HepG2 (cell line): ENCODE measurements around the gene FAF2. TPM values are rescaled to one million over a fixed set of nuclear protein-coding genes. Genes with fewer than 3 reads are reported as not detected.
A peak's percentile ranks its signal among the peaks of the same experiment; 100 is the strongest.

ENCODE experiments used
- CCDC6 ChIP-seq: sonication (generic); formaldehyde crosslinking; IDR thresholded peaks from 2 replicates; pipeline ENCODE4 v1.8.1; 2022; ENCODE audit warnings: mild to moderate bottlenecking, missing genetic modification reagents, moderate library complexity
- CSRNP1 ChIP-seq: sonication (generic); formaldehyde crosslinking; IDR thresholded peaks from 2 replicates; pipeline ENCODE4 v1.8.1; 2023; ENCODE audit warnings: mild to moderate bottlenecking, missing genetic modification reagents
- DPF2 ChIP-seq: sonication (generic); formaldehyde crosslinking; IDR thresholded peaks from 2 replicates; pipeline ENCODE4 v1.4.0; 2020; ENCODE audit warnings: mild to moderate bottlenecking, low read depth, missing genetic modification reagents, borderline replicate concordance
- HMGXB4 ChIP-seq, 2 experiments: sonication (generic) in 1 of 2; formaldehyde crosslinking in 1 of 2; IDR thresholded peaks; 2 replicates each; pipeline versions ENCODE4 v1.4.0 to v1.6.1; 2018 to 2020; ENCODE audit warnings: missing genetic modification reagents in 2 of 2, borderline replicate concordance in 1 of 2, low read depth in 1 of 2, mild to moderate bottlenecking in 1 of 2, missing biosample characterization in 1 of 2
- JDP2 ChIP-seq: sonication (generic); formaldehyde crosslinking; IDR thresholded peaks from 2 replicates; pipeline ENCODE4 v1.8.1; 2022; ENCODE audit warnings: missing genetic modification reagents, borderline replicate concordance
- JUN ChIP-seq: sonication (generic); formaldehyde crosslinking; IDR thresholded peaks from 2 replicates; pipeline ENCODE4 v1.4.0; 2020; ENCODE audit warnings: mild to moderate bottlenecking, missing genetic modification reagents
- MXI1 ChIP-seq: IDR thresholded peaks from 3 replicates; pipeline ENCODE4 v1.6.1; 2012; ENCODE audit warnings: low read depth, low read length, inconsistent platforms, borderline replicate concordance
- REST ChIP-seq, 2 experiments: IDR thresholded peaks; 2 replicates each; pipeline ENCODE4 v1.6.1; 2011 to 2012; ENCODE audit warnings: low read length in 2 of 2, borderline replicate concordance in 1 of 2, low read depth in 1 of 2, mild to moderate bottlenecking in 1 of 2, moderate library complexity in 1 of 2
- SAP130 ChIP-seq: IDR thresholded peaks from 2 replicates; pipeline ENCODE4 v1.6.1; 2016; ENCODE audit warnings: low read depth
- SMYD3 ChIP-seq: sonication (generic); formaldehyde crosslinking; IDR thresholded peaks from 2 replicates; pipeline ENCODE4 v1.8.1; 2023; ENCODE audit warnings: mild to moderate bottlenecking, missing genetic modification reagents
- SNAPC5 ChIP-seq: sonication (generic); formaldehyde crosslinking; IDR thresholded peaks from 2 replicates; pipeline ENCODE4 v1.8.1; 2023; ENCODE audit warnings: mild to moderate bottlenecking, missing genetic modification reagents, borderline replicate concordance
- STAT5B ChIP-seq: sonication (generic); formaldehyde crosslinking; IDR thresholded peaks from 2 replicates; pipeline ENCODE4 v1.4.0; 2020; ENCODE audit warnings: missing genetic modification reagents
- TAF1 ChIP-seq: sonication (generic); formaldehyde crosslinking; IDR thresholded peaks from 2 replicates; pipeline ENCODE4 v1.4.0; 2020; ENCODE audit warnings: missing genetic modification reagents
- ZNF558 ChIP-seq: sonication (generic); formaldehyde crosslinking; IDR thresholded peaks from 2 replicates; pipeline ENCODE4 v1.9.0; 2022; ENCODE audit warnings: mild to moderate bottlenecking, missing genetic modification reagents, borderline replicate concordance
- ZNF710 ChIP-seq: sonication (generic); formaldehyde crosslinking; IDR thresholded peaks from 2 replicates; pipeline ENCODE4 v1.5.0; 2020; ENCODE audit warnings: mild to moderate bottlenecking, missing genetic modification reagents, borderline replicate concordance
- ZZZ3 ChIP-seq: sonication (generic); formaldehyde crosslinking; IDR thresholded peaks from 2 replicates; pipeline ENCODE4 v1.4.0; 2020; ENCODE audit warnings: missing genetic modification reagents, mild to moderate bottlenecking, borderline replicate concordance
- polyA plus RNA-seq, 8 experiments: library from polyadenylated mRNA; depleted of rRNA in 3 of 8; stranded (reverse) in 7 of 8; unstranded in 1 of 8; fragments of >200 nt; fragmentation: Illumina TruSeq in 4 of 8; extraction: Trizol in 4 of 8; gene quantifications; 2 replicates each; pipeline versions ENCODE4 v1.2.1 to v1.2.3, GENCODE V29; 2011 to 2016; ENCODE audit warnings: low read depth in 4 of 8, missing spikeins in 1 of 8, mixed read lengths in 1 of 8; ENCODE audit not compliant: insufficient read depth in 1 of 8
- total RNA-seq, 5 experiments: library from RNA; depleted of rRNA; stranded (reverse); fragments of >200 nt; fragmentation: Illumina TruSeq; extraction: Trizol; gene quantifications; 2 replicates each; pipeline ENCODE4 v1.2.3, GENCODE V29; 2016; ENCODE audit warnings: low read depth in 1 of 5

FAF2 gene
- total and polyA plus RNA-seq, 2 of the 13 experiments (the other 11 are each of a cell fraction or from before 2014, with no cell fraction given): 27.8 to 34.3 TPM

- no peak for TF ChIP-seq STAT5B (CRISPR knock-in tag)
- no peak for TF ChIP-seq ZNF710 (CRISPR knock-in tag)
- TF ChIP-seq ZZZ3 (CRISPR knock-in tag): no peak
- peak; percentile 58; the same call in 1 of the 2 replicates for TF ChIP-seq SAP130 (CRISPR knock-in tag)
- 0 out of 2 replicates have a peak, but pooled peaks have one; percentile 32 for TF ChIP-seq TAF1
- 0 out of 2 replicates have a peak, but pooled peaks have one; percentile 25 for TF ChIP-seq ZNF558
- peak in 1 of 2 experiments; percentile 24; a peak in 1 of 4 replicates for TF ChIP-seq REST (IDR thresholded peaks at IDR 0.05; ENCODE audit: borderline replicate concordance in 1 of 2, low read depth in 1 of 2, low read length in 2 of 2)
- TF ChIP-seq JUN (CRISPR knock-in tag): no peak; the same call in 1 of the 2 replicates
- TF ChIP-seq CSRNP1: peak; percentile 62
- TF ChIP-seq JDP2: no peak
- peak; percentile 90; the same call in 2 of the 3 replicates for TF ChIP-seq MXI1
- peak; percentile 27 to 44; a peak in 1 of 4 replicates for TF ChIP-seq HMGXB4 (CRISPR knock-in tag; IDR thresholded peaks at IDR 0.05; ENCODE audit: borderline replicate concordance in 1 of 2, low read depth in 1 of 2)
- 0 out of 2 replicates have a peak, but pooled peaks have one; percentile 31 for TF ChIP-seq SMYD3
- TF ChIP-seq DPF2: no peak
- TF ChIP-seq SNAPC5: no peak
- no peak for TF ChIP-seq CCDC6 (CRISPR knock-in tag)
These were observed 88.1 kb downstream of the FAF2 start (continued) for GRCh38 chr5:176536132-176536901.
